Right lobe of liver (tissue), 6 donors: Measurements from ENCODE around the gene TMEM151A. TPM values are rescaled to one million over a fixed set of nuclear protein-coding genes. Genes with fewer than 3 reads are reported as not detected.

Experiments
- ATAC-seq, 4 donors: fragments of 200-7000 bp; cut with Tn5 transposase; one replicate each; pipeline ENCODE4 v1.9.1; 2020; ENCODE audit warnings: mild to moderate bottlenecking in 4 of 4, moderate library complexity in 4 of 4
- DNase-seq, 3 donors: peaks; one replicate each; pipeline ENCODE4 v3.0.0-alpha.2; 2020
- H3K27ac ChIP-seq, 3 donors: fragments of 200-600 bp; one replicate each; pipeline ENCODE4 v1.8.0; 2022
- H3K27me3 ChIP-seq, 2 donors: fragments of 200-600 bp; one replicate each; pipeline ENCODE4 v1.8.0; 2022
- H3K36me3 ChIP-seq, 4 donors: fragments of 200-600 bp; sonication (generic) in 1 of 4; one replicate each; pipeline versions ENCODE4 v1.5.1 to v1.8.0; 2017 to 2022; ENCODE audit warnings: control low read depth in 1 of 4
- H3K4me1 ChIP-seq, 4 donors: fragments of 200-600 bp; sonication (generic) in 1 of 4; one replicate each; pipeline versions ENCODE4 v1.5.1 to v1.8.0; 2017 to 2022; ENCODE audit warnings: control low read depth in 1 of 4
- H3K4me3 ChIP-seq, 3 donors: fragments of 200-600 bp; one replicate each; pipeline ENCODE4 v1.8.0; 2022
- H3K9me3 ChIP-seq, 4 donors: fragments of 200-600 bp; sonication (generic) in 1 of 4; one replicate each; pipeline versions ENCODE4 v1.5.1 to v1.8.0; 2017 to 2022; ENCODE audit warnings: control low read depth in 1 of 4
- CTCF ChIP-seq, 4 donors: fragments of 200-600 bp in 3 of 4; fragments of 450-650 bp in 1 of 4; IDR thresholded peaks; one replicate each; pipeline versions ENCODE4 v1.5.1 to v1.8.0; 2016 to 2022; ENCODE audit warnings: antibody characterized with exemption in 4 of 4, mild to moderate bottlenecking in 2 of 4
- POLR2A ChIP-seq: fragments of 450-650 bp; IDR thresholded peaks from one replicate; pipeline ENCODE4 v1.6.1; 2017; ENCODE audit warnings: antibody characterized with exemption, mild to moderate bottlenecking
- WGBS: methylation state at CpG from one replicate; pipeline ENCODE4 v1.1.6; 2018; ENCODE audit warnings: low coverage, low lambda C conversion rate; ENCODE audit not compliant: insufficient coverage; ENCODE audit errors: missing lambda C conversion rate; 5-methylcytosine and 5-hydroxymethylcytosine counted together
- intact Hi-C, 2 donors: fragments of 100-400 bp; cut with DNase I; formaldehyde crosslinking; loops; one replicate each; pipeline versions ENCODE4 v1.11.2 to v1.14.1; 2022
- total RNA-seq, 6 experiments: library from RNA; depleted of rRNA in 2 of 6; stranded (reverse); fragments of >200 nt in 2 of 6; fragmentation: NEBNext Ultra II Directional in 3 of 6; extraction: Animal tissue kit (Norgen Biotek cat#: 25700) in 3 of 6; gene quantifications; one replicate each; pipeline versions ENCODE4 v1.1.0 to v1.2.4, GENCODE V29; 2016 to 2023
- donor health status: DM: no; HTN: yes; CAD: no.
- donor health status: DM: no; HTN: no; CAD: no.
- donor health status: DM: no; HTN: no; CAD: no.
- donor health status: DM: no; HTN: yes; CAD: no.
- donor health status: DM: no; HTN: yes; CAD: no.

The TMEM151A gene
- total RNA-seq, 6 experiments from 2014 or later, result 0.13 to 0.86 (median 0.45) TPM; not detected in 2

GRCh38 chr11:66287889-66288670 is 3.6 kb upstream of the TMEM151A start:
- Histone ChIP-seq H3K36me3 (no peaks in the 10 kb centered on the region), H3K4me1 (peaks cover 0 to 17% (median 7%) of the 10 kb centered on the region in 4 donors), H3K9me3 (no peaks in the 10 kb centered on the region), H3K27ac (peak overlapping the region; percentile 91 to 97 (median 94)), H3K4me3 (peak overlapping the region; percentile 69 to 97 (median 75)), H3K27me3 (no peaks in the 10 kb centered on the region)
- no peak for TF ChIP-seq CTCF (IDR thresholded peaks at IDR 0.05)
- no peak for TF ChIP-seq POLR2A
- no peak for DNase-seq
- intact Hi-C loops, result loop anchor here (10.0 kb wide), 1 partner anchor 63 kb away; no protein-coding TSS in a partner anchor
- WGBS, result 18% methylated on average over 13 of the region's 20 CpGs
- peak; percentile 0 to 14 (median 1) for ATAC-seq

GRCh38 chr11:66288671-66289547 is 2.8 kb upstream of the TMEM151A start, which contains the start of gene YIF1A:
TSS of gene YIF1A (minus strand) at chr11:66289143. CDS start at chr11:66288985, 158 bp downstream.
- intact Hi-C loops, result loop anchor here (10.0 kb wide), 1 partner anchor 64 kb away; no protein-coding TSS in a partner anchor
- H3K9me3 ChIP-seq, result no peaks in the 10 kb centered on the region
- no peaks in the 10 kb centered on the region for H3K36me3 ChIP-seq
- peak within 1 kb of the TSS; percentile 91 to 97 (median 94) for H3K27ac ChIP-seq
- ATAC-seq, result peak; percentile 89 to 95 (median 92)
- H3K27me3 ChIP-seq, result no peaks in the 10 kb centered on the region
- H3K4me1 ChIP-seq, result peaks cover 0 to 17% (median 7%) of the 10 kb centered on the region in 4 donors
- TF ChIP-seq POLR2A, result peak; percentile 96
- no peak for TF ChIP-seq CTCF (IDR thresholded peaks at IDR 0.05)
- H3K4me3 ChIP-seq, result peak within 1 kb of the TSS; percentile 69 to 97 (median 75)
- peak; percentile 99 for DNase-seq
- 1% methylated on average over 20 of the region's 87 CpGs for WGBS

- Histone ChIP-seq H3K4me1 (peaks cover 0 to 17% (median 7%) of the 10 kb centered on the region in 4 donors), H3K27me3 (no peaks in the 10 kb centered on the region), H3K27ac (peak overlapping the region; percentile 77 to 97 (median 91)), H3K9me3 (no peaks in the 10 kb centered on the region), H3K36me3 (no peaks in the 10 kb centered on the region), H3K4me3 (peak overlapping the region; percentile 69 to 97 (median 75))
- DNase-seq (peak in 2 of 3 donors; percentile 71 to 81), ATAC-seq (peak; percentile 39 to 55 (median 54))
- intact Hi-C loops, result loop anchor here (10.0 kb wide), 2 partner anchors 65 to 95 kb away; no protein-coding TSS in a partner anchor
- 9% methylated on average over 5 of the region's 36 CpGs for WGBS
- TF ChIP-seq CTCF (IDR thresholded peaks at IDR 0.05), result no peak
Observed at GRCh38 chr11:66289548-66290329, 2.0 kb upstream of the TMEM151A start.

GRCh38 chr11:66290330-66290621 is 1.4 kb upstream of the TMEM151A start:
- H3K9me3 ChIP-seq, result no peaks in the 10 kb centered on the region
- H3K36me3 ChIP-seq, result no peaks in the 10 kb centered on the region
- no peak for ATAC-seq
- no peak for TF ChIP-seq POLR2A
- TF ChIP-seq CTCF (IDR thresholded peaks at IDR 0.05), result no peak
- peaks cover 0 to 17% (median 7%) of the 10 kb centered on the region in 4 donors for H3K4me1 ChIP-seq
- intact Hi-C loops, result loop anchor here in 1 of 2 donors (10.0 kb wide), 1 partner anchor 95 kb away; no protein-coding TSS in a partner anchor
- no peaks in the 10 kb centered on the region for H3K27me3 ChIP-seq
- 52% methylated on average over 2 of the region's 2 CpGs for WGBS
- DNase-seq, result no peak
- H3K27ac ChIP-seq, result no peak overlapping the region
- H3K4me3 ChIP-seq, result no peak overlapping the region
